Endothelial cell of umbilical vein (primary cell): ENCODE data around the gene ABCC5.

ENCODE experiments used
- CTCF ChIP-seq, 2 donors: IDR thresholded peaks; 1 replicate in 1 of 2; 2 replicates in 1 of 2; pipeline ENCODE4 v1.5.1; 2011; ENCODE audit warnings: low read length in 2 of 2, mild to moderate bottlenecking in 2 of 2, moderate library complexity in 2 of 2, control low read depth in 1 of 2, inconsistent platforms in 1 of 2, low read depth in 1 of 2; ENCODE audit not compliant: insufficient read depth in 1 of 2; ENCODE audit errors: extremely low read depth in 1 of 2
- EZH2 ChIP-seq: IDR thresholded peaks from 2 replicates; pipeline ENCODE4 v1.6.1; 2012; ENCODE audit warnings: borderline replicate concordance, low read depth, mild to moderate bottlenecking, moderate library complexity, low read length, inconsistent platforms; ENCODE audit not compliant: severe bottlenecking
- MAX ChIP-seq: IDR thresholded peaks from 2 replicates; pipeline ENCODE4 v1.6.1; 2011; ENCODE audit not compliant: insufficient read depth, insufficient read length
- POLR2A ChIP-seq: IDR thresholded peaks from 2 replicates; pipeline ENCODE4 v1.6.1; 2012; ENCODE audit warnings: low read depth, mild to moderate bottlenecking, control low read depth, low read length
- POLR2AphosphoS5 ChIP-seq: IDR thresholded peaks from 2 replicates; pipeline ENCODE4 v1.6.1; 2012; ENCODE audit warnings: low read depth, mild to moderate bottlenecking, control low read depth, low read length, moderate library complexity; ENCODE audit not compliant: insufficient read depth

GRCh38 chr3:184059424-184059823 lies 41.7 kb upstream of the ABCC5 start:
- TF ChIP-seq MAX (no peak), CTCF (IDR thresholded peaks at IDR 0.05; ENCODE audit: extremely low read depth in 1 of 2, insufficient read depth in 1 of 2, low read depth in 1 of 2, low read length in 2 of 2) (no peak), POLR2A (no peak), EZH2 (no peak), POLR2AphosphoS5 (no peak)
